GM19324 (cell line): ENCODE results near the gene TBL3.
A peak's percentile ranks its signal among the peaks of the same experiment; 100 is the strongest.
"Not testable (repeated sequence)": the region's sequence is repeated elsewhere in the genome, so short reads cannot be mapped to it uniquely, and the experiment has no call there.

Experiments used
- ATAC-seq: cut with Tn5 transposase; IDR thresholded peaks from one replicate; pipeline ENCODE4 v1.9.1; 2021; ENCODE audit warnings: mild to moderate bottlenecking, moderate library complexity; ENCODE audit not compliant: unreplicated experiment, low FRiP score

The TBL3 gene

DNA sequence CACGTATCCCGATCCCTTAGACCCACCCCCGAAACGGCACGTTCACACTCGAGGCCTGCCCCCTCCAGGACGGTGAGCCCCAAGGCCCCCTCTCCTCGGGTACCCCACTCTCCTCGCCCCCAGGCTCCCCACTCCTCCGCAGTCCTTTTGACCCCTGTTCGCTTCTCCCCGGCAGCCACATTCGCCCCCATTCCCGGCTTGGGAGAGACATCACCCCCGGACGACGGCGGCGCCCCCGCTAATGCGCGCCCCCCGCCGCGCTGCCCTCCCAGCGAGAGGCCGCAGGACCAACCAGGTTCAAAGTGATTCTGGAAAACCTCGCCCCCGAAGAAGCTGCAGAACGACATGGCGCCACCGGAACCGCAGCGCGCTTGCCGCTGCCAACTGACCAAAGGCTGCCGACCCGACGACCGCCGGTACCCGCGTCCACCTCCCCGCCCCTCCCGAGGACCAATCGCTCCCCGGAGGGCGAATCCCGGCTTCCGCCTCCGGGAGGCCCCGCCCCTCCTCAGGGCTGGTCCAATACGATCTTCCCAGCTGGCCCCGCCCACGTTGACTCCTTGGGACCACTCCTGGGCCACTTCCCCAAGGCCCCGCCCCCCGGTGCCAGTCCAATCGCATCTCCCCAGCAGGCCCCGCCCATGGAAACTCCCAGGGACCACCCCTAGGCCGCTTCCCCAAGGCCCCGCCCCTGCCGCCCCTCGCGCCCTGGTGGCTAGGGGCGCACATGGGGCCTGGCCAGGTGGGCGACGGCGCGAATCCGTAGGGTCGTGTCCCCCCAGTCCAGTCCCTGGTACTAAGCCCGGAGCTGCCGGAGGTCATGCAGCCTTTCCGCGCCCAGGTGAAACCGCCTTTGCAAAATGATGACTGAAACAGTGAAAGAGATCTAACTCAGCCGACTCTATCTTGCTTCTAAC, 28.8 kb upstream of the TBL3 start, which contains the start of gene MSRB1:
Gene MSRB1, minus strand, starts transcription at position 390 of the 917 bp plus-strand sequence. Its CDS starts 43 bp downstream, at position 347.
- ATAC-seq: peak; percentile 89

DNA sequence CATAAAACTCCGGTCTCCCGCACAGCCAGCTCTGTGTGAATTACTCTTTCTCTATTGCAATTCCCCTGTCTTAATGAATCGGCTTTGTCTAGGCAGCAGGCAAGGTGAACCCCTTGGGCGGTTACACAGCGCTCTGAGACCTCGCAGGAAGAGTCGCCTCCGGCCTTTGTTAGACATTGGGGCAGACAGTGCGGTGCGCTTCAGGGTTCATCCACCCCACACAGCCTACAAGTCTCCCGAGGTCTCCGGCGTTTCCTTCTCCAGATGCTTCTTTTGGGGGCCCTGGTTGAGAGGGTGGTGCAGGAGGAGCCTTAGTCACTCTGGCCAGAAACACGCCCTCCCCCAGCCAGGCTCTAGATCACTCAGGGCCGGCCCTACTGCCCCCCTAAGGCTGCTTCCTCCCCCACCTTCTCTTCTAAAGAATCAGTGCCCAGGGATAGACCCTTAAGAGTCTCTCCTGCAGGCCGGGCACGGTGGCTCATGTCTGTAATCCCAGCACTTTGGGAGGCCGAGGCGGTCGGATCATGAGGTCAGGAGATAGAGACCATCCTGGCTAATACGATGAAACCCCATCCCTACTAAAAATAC, 27.1 kb upstream of the TBL3 start:
- ATAC-seq: no peak

DNA sequence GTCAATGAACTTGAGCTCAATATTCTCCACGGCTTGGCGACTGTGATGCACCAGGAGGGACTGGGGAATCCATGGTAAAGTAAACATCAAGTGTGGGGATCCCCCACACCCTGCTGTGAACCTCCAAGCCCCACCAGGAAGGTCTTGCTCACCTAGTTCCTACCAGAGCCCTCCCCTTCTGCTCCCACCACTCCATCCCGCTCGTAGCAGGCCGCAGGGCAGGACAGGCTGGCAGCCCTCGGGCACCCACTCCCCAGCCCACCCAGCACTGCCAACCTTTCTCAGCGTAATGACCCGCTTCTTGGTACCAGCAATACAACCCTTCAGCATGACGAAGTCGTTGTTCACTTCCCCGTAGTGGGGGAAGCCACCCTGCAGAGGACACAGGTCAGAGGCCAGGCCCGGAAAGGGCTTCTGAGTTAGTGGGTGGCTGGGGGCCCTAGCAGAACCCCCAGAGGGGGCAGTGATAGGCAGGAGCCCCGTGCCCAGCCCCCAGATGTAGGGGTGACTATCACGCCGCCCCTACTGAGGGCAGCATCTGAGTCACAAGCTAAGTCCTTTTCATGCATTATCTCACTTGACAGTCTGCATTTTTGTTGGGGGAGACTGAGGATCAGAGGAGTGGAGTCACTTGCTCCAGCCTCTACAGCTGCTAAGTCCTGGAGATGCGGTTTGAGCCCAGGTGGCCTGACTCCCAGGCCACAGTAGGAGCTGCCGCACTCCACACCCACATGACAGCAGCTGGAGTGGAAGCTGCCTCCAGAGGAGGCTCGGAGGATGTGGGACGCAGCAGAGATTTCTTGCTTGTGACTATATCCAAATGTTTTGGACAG, 26.1 kb upstream of the TBL3 start:
- no peak for ATAC-seq

DNA sequence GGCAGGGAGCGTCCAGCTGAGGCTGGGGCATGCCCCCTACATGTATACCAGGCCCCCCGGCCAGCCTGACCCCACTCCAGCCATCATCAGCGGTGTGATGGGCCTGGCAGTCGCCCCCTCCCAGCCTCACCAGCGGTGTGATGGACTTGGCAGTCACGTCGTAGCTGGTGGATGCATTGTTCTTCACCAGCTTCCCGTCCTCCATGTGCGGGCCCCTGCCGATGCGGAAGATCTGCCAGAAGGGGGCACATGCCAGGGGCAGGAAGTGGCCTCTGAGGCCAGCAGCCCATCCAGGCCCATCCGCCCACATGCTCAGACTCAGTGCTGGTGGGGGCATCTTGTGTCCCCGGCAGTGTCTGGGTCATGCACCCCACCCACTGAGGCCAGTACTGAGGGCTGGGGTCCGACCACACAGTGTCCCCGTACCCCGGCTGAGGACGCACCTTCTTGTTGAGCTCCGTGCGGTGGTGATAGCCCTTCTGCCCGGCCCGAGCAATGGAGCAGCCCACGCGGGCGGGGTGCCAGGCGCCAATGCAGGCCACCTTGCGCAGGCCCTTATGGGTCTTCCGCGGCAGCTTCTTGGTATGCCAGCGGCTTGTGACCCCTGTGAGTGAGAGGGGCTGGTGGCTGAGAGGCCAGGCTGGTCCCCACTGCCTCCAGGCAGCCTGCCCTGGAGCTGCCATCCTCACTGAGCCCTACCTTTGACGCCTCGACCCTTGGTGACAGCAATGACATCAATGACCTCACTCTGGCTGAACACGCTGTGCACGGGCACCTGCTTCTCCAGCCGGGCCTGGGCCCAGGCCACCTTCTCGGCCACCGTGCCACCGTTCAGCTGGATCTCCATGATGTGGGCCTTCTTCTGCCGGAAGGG, 25.1 kb upstream of the TBL3 start:
- ATAC-seq: no peak

DNA sequence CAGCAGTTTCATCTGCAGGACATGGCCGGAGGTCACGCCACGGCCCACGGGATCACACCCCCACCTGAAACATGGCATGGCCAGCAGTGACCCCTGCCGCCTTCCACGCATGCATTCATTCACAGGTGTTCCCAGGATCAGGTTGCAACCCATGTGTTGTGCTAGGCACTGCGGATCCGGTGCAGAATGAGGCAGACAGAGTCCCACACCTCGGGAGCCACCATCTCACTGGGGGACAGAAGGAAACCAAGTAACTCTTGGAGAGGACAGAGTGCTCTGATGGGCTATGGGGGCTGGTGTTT, 24.5 kb upstream of the TBL3 start:
- ATAC-seq: no peak

DNA sequence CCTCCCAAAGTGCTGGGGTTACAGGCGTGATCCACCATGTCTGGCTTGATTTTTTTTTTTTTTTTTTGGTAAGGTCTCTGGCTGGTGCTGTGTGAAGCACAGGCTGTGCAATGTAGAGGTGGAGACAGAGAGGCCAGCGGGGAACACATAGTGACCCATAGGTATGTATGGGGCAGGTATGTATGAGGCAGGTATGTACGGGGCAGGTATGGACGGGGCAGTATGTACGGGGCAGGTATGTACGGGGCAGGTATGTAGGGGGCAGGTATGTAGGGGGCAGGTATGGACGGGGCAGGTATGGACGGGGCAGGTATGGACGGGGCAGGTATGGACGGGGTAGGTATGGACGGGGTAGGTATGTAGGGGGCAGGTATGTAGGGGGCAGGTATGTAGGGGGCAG, 22.3 kb upstream of the TBL3 start:
- no peak for ATAC-seq

DNA sequence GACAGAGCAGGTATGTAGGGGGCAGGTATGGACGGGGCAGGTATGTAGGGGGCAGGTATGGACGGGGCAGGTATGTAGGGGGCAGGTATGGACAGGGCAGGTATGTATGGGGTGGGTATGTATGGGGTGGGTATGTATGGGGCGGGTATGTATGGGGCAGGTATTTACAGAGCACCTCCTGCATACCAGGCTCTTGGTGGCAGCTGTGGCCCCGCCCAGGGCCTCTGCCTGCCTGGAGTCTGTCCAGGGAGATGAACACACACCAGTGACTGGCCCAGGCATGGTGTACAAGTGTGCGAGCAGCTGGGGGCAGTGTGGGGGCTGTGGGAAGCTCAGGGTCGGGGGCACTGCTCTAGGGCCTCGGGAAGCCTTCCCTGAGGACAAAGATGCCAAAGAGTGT, 21.8 kb upstream of the TBL3 start:
- ATAC-seq: no peak

DNA sequence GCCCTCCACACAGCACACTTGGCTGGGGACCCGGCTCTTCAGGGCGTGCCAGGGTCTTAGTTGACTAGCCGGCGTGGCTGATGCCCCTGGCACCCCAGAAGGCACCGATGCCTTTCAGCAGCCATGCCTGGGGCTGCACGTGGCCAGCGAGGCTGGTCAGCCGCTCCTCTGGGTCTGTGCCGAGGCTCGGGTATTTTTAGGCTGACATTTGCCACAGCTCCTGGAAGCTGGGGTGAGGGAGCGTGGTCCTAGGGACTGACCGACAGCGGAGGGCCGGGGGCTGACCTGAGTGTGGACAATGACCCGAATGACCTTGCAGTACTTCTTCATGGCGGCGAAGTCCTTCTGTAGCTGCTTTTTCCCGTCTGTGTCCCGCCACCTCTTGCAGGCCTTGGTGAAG, 21.3 kb upstream of the TBL3 start:
- no peak for ATAC-seq

DNA sequence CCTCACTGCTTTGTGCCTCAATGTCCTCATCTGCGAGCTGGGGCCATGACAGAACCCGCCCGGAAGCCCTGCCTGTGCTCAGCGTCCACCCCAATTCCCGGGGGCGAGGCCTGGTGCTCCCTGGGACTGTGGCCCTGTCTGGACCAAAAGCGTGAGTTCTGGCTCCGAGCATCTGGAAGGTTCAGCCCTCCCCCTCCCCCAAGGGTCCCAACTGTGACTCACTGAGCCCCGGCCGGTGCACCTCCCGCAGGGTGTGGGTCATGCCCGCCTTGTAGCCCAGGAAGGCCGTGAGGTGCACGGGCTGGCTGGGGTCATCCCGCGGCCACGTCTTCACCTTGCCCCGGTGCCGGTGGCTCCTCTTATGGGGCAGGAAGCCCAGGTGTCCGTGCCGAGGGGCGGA, 18.1 kb upstream of the TBL3 start:
- no peak for ATAC-seq

DNA sequence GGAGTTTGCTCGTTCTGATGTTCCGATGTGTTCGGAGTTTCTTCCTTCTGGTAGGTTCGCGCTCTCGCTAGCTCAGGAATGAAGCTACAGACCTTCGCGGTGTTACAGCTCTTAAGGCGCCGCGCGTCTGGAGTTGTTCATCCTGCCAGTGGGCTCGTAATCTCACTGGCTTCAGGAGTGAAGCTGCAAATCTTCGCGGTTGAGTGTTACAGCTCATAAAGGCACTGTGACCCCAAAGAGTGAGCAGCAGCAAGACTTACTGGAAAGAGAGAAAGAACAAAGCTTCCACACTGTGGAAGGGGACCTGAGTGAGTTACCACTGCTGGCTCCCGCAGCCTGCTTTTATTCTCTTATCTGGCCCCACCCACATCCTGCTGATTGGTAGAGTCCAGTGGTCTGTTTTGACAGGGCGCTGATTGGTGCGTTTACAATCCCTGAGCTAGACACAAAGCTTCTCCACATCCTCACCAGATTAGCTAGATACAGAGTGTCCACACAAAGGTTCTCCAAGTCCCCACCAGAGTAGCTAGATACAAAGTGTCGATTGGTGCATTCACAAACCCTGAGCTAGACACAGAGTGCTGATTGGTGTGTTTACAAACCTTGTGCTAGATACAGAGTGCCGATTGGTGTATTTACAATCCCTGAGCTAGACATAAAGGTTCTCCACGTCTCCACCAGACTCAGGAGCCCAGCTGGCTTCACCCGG, 14.3 kb upstream of the TBL3 start:
- not testable (repeated sequence) for ATAC-seq

DNA sequence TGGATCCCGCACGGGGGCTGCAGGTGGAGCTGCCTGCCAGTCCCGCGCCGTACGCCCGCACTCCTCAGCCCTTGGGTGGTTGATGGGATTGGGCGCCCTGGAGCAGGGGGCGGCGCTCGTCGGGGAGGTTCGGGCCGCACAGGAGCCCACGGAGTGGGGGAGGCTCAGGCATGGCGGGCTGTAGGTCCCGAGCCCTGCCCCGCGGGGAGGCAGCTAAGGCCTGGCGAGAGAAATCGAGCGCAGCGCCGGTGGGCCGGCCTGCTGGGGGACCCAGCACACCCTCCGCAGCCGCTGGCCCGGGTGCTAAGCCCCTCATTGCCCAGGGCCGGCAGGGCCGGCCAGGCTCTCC, 13.7 kb upstream of the TBL3 start:
- ATAC-seq: not testable (repeated sequence)

DNA sequence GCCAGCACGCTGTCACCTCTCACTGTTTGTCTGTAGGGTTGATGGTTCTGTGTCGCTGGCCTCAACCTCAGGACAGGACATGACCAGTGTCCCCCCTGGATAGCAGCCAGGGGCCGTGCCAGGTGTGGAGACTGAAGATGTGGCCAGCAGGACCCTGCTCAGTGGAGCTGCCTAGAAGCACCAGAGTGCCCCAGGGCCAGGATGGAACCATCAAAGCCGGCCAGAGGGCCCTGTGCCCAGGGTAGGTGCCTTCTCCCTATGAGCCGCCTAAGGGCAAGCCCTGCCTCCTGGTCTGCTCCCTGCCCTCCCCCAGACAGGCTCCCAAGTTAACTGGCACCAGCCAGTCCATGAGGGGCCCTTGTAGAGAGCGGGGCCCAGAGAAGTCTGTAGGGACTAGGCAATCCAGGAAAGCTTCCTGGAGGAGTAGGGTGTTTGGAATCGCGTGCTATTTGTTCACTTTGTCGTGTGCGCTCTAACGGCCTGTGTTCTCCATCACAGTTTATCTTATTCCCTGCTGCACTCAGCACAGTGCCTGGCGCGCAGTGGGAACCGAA, 13.1 kb upstream of the TBL3 start:
- no peak for ATAC-seq

DNA sequence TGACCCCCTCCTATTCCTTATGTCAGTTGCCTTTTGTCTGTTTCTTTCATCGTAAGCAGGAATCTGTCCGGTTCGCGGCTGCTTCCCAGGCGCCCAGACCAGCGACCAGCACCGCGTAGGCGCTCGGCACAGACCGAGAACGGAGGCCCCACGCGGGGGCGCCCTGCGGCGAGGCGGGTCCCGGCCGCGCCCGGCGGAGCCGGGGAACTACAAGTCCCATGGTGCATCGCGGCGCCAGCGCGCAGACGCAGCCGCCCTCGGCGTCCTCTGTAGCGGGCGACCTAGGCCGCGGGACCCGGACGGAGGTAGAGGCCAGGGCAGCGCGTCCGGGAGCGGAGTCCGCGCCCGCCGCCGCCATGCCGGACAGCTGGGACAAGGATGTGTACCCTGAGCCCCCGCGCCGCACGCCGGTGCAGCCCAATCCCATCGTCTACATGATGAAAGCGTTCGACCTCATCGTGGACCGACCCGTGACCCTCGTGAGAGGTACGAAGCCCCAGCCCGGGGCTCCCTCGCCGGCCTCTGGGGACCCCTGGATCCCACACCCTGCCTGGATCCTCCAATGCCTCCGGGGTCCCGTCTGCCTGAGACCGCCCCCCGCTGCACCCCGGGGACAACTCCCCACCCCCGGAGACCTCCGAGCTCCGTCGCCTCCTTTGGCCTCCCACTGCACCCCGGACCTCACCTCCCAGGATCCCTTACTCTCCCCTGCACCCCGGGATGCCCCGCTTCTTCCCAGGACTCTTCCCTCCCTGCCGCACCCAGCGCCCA, 12.4 kb upstream of the TBL3 start, which contains the start of gene NDUFB10:
Gene NDUFB10, plus strand, starts transcription at position 270 of the 771 bp plus-strand sequence. Its CDS starts 87 bp downstream, at position 357.
- peak; percentile 73 for ATAC-seq

DNA sequence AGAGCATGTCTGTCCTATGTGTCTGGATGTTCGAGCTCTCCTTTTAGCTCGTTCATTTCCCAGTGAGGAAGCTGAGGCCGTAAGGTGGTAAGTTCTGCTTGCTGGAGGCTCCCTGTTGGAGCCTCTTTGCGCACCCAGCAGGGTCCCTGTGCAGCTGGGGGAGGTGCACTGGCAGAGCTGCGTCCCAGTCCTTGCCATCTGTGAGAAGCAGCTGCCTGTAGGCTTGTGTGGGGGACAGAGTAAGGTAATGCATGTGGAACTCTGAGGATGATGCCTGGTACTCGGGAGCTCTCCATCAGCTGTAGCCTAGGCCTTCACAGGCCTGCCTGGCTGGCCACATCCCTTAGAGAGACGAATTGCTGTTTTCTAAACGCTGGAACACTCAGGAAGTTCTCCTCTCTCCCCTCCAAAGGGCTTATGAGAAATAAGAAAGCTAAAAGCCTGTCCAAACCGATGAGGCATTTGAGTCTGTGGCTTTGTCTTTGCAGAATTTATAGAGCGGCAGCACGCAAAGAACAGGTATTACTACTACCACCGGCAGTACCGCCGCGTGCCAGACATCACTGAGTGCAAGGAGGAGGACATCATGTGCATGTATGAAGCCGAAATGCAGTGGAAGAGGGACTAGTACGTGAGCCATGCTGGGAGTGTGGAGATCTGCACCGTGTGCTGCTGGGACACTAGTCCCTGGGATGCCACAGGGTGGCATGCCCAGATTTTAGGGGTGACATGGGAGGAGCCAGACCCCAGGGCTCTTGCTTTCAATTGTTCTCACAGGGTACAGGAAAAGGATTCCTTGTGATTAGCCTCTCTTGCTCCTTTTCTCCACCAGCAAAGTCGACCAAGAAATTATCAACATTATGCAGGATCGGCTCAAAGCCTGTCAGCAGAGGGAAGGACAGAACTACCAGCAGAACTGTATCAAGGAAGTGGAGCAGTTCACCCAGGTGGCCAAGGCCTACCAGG, 10.9 kb upstream of the TBL3 start:
- no peak for ATAC-seq

DNA sequence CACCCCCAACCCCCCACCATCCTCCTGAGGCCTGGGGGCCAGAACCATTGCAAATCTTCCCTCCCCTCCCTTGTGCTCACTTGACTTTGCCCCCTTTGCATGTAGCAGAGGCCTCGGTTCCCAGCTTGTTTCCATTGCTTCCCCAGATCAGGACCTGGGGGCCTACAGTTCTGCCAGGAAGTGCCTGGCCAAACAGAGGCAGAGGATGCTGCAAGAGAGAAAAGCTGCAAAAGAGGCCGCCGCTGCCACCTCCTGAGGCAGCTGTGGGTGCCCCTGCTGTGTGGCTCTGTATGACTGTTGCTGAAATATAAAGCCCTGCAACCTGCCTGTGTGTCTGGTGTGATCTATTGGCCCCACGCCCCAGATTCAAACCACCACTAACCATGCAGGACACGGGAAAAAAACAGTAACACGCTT, 10.2 kb upstream of the TBL3 start:
- no peak for ATAC-seq

DNA sequence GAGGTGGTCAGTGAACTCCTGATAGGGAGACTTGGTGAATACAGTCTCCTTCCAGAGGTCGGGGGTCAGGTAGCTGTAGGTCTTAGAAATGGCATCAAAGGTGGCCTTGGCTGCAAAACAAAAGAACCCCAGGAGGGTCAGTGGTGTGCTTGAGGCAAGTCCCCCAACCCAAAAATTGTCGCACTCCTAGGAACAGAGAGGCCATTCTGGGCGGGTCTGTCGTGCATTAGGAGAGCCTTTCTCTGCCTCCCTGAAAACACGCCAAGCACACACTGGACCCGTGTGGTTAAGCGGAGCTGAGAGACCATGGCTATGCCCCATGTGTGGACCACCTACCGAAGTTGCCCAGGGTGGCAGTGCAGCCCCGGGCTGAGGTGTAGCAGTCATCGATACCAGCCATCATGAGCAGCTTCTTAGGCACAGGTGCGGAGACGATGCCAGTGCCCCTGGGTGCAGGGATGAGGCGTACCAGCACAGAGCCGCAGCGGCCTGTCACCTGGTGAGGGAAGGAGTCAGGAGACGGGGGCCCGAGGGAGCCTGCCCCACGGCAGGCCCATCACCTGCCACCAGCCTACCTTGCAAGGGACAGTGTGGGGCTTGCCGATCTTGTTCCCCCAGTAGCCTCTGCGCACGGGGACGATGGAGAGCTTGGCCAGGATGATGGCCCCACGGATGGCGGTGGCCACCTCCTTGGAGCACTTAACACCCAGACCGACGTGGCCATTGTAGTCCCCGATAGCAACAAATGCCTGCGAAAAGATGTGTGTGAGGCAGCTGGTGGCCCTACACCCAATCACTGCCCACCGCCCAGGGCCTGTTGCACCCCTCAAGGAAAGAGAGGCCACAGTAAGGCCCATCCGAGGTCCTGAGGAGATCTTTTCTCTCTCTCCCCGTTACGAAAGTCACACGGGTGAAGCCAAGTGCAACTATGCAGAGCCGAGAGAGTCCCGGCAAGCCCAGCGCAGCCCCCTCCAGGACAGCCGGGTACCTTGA, 9.4 kb upstream of the TBL3 start:
- not testable (repeated sequence) for ATAC-seq
